Fibroblast of lung (primary cell): ENCODE measurements around the gene BCAS3. TPM values are rescaled to one million over a fixed set of nuclear protein-coding genes. Genes with fewer than 3 reads are reported as not detected.
A peak's percentile ranks its signal among the peaks of the same experiment; 100 is the strongest.

Experiments
- DNase-seq, 2 donors: peaks; one replicate each; pipeline versions ENCODE4 v3.0.0 to v3.0.0-alpha.2; 2010; ENCODE audit warnings: low read depth in 2 of 2
- H2AFZ ChIP-seq: 2 replicates; pipeline ENCODE4 v1.5.1; 2012; ENCODE audit warnings: low read length, control low read depth, inconsistent platforms
- H3K27ac ChIP-seq: 2 replicates; pipeline ENCODE4 v1.5.1; 2011; ENCODE audit warnings: low read length, control low read depth; ENCODE audit not compliant: insufficient read depth
- H3K27me3 ChIP-seq: 2 replicates; pipeline ENCODE4 v1.5.1; 2011; ENCODE audit warnings: mild to moderate bottlenecking, low read length; ENCODE audit not compliant: control insufficient read depth, insufficient read depth
- H3K36me3 ChIP-seq: 2 replicates; pipeline ENCODE4 v1.5.1; 2011; ENCODE audit warnings: low read length; ENCODE audit not compliant: control insufficient read depth, insufficient read depth
- H3K4me1 ChIP-seq: 2 replicates; pipeline ENCODE4 v1.5.1; 2011; ENCODE audit warnings: low read length; ENCODE audit not compliant: control insufficient read depth, insufficient read depth; ENCODE audit errors: extremely low read depth
- H3K4me2 ChIP-seq: 2 replicates; pipeline ENCODE4 v1.5.1; 2011; ENCODE audit warnings: low read length, control low read depth; ENCODE audit not compliant: insufficient read depth; ENCODE audit errors: extremely low read depth
- H3K4me3 ChIP-seq, 4 experiments: fragments of 200-600 bp in 1 of 4; sonication (generic) in 1 of 4; replicated peaks in 1 of 4; 2 replicates each; pipeline ENCODE4 v1.5.1; 2011 to 2016; ENCODE audit warnings: low read length in 4 of 4, low read depth in 3 of 4, mild to moderate bottlenecking in 3 of 4, control low read depth in 2 of 4, inconsistent platforms in 1 of 4, mixed read lengths in 1 of 4; ENCODE audit not compliant: insufficient read depth in 1 of 4; ENCODE audit errors: control extremely low read depth in 1 of 4
- H3K79me2 ChIP-seq: 2 replicates; pipeline ENCODE4 v1.5.1; 2012; ENCODE audit warnings: mild to moderate bottlenecking, low read length, inconsistent platforms; ENCODE audit not compliant: control insufficient read depth, insufficient read depth
- H3K9ac ChIP-seq: 2 replicates; pipeline ENCODE4 v1.5.1; 2011; ENCODE audit warnings: mild to moderate bottlenecking, low read length, control low read depth; ENCODE audit not compliant: insufficient read depth
- H3K9me3 ChIP-seq: 2 replicates; pipeline ENCODE4 v1.5.1; 2012; ENCODE audit warnings: low read depth, low read length; ENCODE audit not compliant: control insufficient read depth, insufficient read depth
- H4K20me1 ChIP-seq: 2 replicates; pipeline ENCODE4 v1.5.1; 2011; ENCODE audit warnings: low read length; ENCODE audit not compliant: control insufficient read depth, insufficient read depth; ENCODE audit errors: extremely low read depth
- CTCF ChIP-seq, 2 donors: IDR thresholded peaks in 1 of 2; conservative IDR thresholded peaks in 1 of 2; 1 replicate in 1 of 2; 2 replicates in 1 of 2; pipeline ENCODE4 v1.5.1; 2011 to 2012; ENCODE audit warnings: low read length in 2 of 2, control low read depth in 1 of 2, inconsistent platforms in 1 of 2, low read depth in 1 of 2, mild to moderate bottlenecking in 1 of 2
- EZH2 ChIP-seq: IDR thresholded peaks from 2 replicates; pipeline ENCODE4 v1.5.1; 2012; ENCODE audit warnings: low read length, control low read depth, mild to moderate bottlenecking; ENCODE audit errors: missing control alignments
- polyA plus RNA-seq, 2 donors: library from polyadenylated mRNA; depleted of rRNA in 1 of 2; stranded (reverse) in 1 of 2; unstranded in 1 of 2; fragments of >200 nt; gene quantifications; 2 replicates each; pipeline ENCODE4 v1.2.1, GENCODE V29; 2011 to 2012; ENCODE audit warnings: missing spikeins in 1 of 2
- total RNA-seq: library from RNA; depleted of rRNA; stranded (reverse); fragments of >200 nt; gene quantifications from 2 replicates; pipeline ENCODE4 v1.2.1, GENCODE V29; 2014

The BCAS3 gene
- total and polyA plus RNA-seq, 2 donors (not counting 1 experiment from before 2014, with no cell fraction given) = 9.9 to 43.6 TPM

- H2AFZ ChIP-seq = no peak overlapping the region
- H4K20me1 ChIP-seq = no peaks in the 10 kb centered on the region
- H3K27me3 ChIP-seq = no peaks in the 10 kb centered on the region
- peak overlapping the region; percentile 65 for H3K27ac ChIP-seq
- no peaks in the 10 kb centered on the region for H3K9me3 ChIP-seq
- no peaks in the 10 kb centered on the region for H3K79me2 ChIP-seq
- H3K4me1 ChIP-seq = peaks cover 22% of the 10 kb centered on the region
- H3K9ac ChIP-seq = no peak overlapping the region
- peak; percentile 49 to 61 for DNase-seq
- TF ChIP-seq CTCF (conservative IDR thresholded peaks at IDR 0.05 in 1 of 2, IDR thresholded peaks at IDR 0.05 in 1 of 2; ENCODE audit: low read depth in 1 of 2, low read length in 2 of 2) (no peak), EZH2 (no peak)
- H3K36me3 ChIP-seq = no peaks in the 10 kb centered on the region
- no peak overlapping the region for H3K4me3 ChIP-seq
- H3K4me2 ChIP-seq = no peak overlapping the region
Measured at GRCh38 chr17:61218438-61218837, 540.8 kb downstream of the BCAS3 start.

- H3K36me3 ChIP-seq = no peaks in the 10 kb centered on the region
- no peaks in the 10 kb centered on the region for H3K9me3 ChIP-seq
- no peak overlapping the region for H3K9ac ChIP-seq
- TF ChIP-seq EZH2 = no peak
- TF ChIP-seq CTCF (conservative IDR thresholded peaks at IDR 0.05 in 1 of 2, IDR thresholded peaks at IDR 0.05 in 1 of 2; ENCODE audit: low read depth in 1 of 2, low read length in 2 of 2) = no peak
- peak in 1 of 2 donors; percentile 82 for DNase-seq
- no peak overlapping the region for H3K4me2 ChIP-seq
- no peak overlapping the region for H2AFZ ChIP-seq
- H4K20me1 ChIP-seq = no peaks in the 10 kb centered on the region
- H3K27me3 ChIP-seq = no peaks in the 10 kb centered on the region
- peaks cover 22% of the 10 kb centered on the region for H3K4me1 ChIP-seq
- H3K27ac ChIP-seq = peak overlapping the region; percentile 65
- H3K4me3 ChIP-seq = no peak overlapping the region
- H3K79me2 ChIP-seq = no peaks in the 10 kb centered on the region
Measured at GRCh38 chr17:61219460-61219859, 541.8 kb downstream of the BCAS3 start.

- Histone ChIP-seq H3K4me3 (no peak overlapping the region), H3K9ac (no peak overlapping the region), H3K36me3 (no peaks in the 10 kb centered on the region), H3K9me3 (no peaks in the 10 kb centered on the region), H3K79me2 (no peaks in the 10 kb centered on the region), H3K27me3 (no peaks in the 10 kb centered on the region), H3K27ac (no peak overlapping the region), H3K4me2 (no peak overlapping the region), H3K4me1 (peaks cover 22% of the 10 kb centered on the region), H2AFZ (no peak overlapping the region), H4K20me1 (no peaks in the 10 kb centered on the region)
- DNase-seq = no peak
- no peak for TF ChIP-seq CTCF (conservative IDR thresholded peaks at IDR 0.05 in 1 of 2, IDR thresholded peaks at IDR 0.05 in 1 of 2; ENCODE audit: low read depth in 1 of 2, low read length in 2 of 2)
- no peak for TF ChIP-seq EZH2
Measured at GRCh38 chr17:61221181-61221580, 543.5 kb downstream of the BCAS3 start.
